DMS 273 treated with DMSO at 0.1 percent for 48 hours (cell line): Measurements from ENCODE around the gene KIAA1755.

Experiments
- DNase-seq: peaks from one replicate; lab custom pipeline; 2025; lab: John Stamatoyannopoulos, UW

KIAA1755 gene, protein sequence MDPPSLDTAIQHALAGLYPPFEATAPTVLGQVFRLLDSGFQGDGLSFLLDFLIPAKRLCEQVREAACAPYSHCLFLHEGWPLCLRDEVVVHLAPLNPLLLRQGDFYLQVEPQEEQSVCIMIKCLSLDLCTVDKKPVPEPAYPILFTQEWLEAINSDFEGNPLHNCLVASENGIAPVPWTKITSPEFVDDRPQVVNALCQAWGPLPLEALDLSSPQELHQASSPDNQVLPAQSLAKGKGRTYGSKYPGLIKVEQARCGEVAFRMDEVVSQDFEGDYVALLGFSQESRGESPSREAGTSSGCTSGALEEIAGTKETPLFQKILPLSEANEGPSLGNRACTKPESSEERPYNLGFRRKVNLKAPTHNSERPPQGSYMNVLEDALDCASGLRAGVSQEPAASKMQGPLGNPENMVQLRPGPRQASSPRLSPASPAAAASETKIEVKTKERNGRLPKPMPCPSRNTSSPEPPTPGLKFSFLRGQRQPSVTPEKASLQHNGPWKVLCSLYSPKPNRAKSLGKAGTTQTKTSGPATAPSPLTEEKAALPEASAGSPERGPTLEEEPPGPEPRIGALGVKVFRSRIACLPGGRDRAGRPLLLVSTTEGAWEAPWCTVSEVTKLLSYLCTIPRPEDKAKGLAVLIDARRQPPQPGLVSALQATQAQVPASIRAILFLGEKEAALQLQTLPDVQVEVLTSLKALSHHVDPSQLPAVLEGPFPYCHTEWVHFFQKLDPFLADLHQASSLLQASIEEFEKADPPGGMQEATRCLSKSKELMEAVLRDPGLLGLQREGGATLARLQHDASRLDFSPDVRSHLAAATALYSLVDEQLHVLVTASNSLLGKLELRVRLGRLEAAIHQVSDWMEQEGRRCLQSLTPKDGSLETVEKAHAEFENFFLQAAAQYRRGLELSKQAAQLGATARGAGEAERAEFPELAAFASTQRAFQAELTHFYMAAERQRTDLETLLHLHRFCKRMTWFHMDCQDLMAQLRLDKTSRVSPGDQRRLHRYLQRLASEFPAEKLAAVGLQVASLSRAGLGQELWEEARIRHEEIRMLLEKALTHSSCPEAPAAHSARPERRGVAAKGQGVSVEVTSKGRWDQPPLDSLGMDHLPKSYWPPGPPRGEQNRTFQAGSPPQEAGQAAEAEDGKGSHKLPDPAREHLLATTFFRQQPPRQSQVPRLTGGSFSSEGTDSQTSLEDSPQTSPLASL

DNA sequence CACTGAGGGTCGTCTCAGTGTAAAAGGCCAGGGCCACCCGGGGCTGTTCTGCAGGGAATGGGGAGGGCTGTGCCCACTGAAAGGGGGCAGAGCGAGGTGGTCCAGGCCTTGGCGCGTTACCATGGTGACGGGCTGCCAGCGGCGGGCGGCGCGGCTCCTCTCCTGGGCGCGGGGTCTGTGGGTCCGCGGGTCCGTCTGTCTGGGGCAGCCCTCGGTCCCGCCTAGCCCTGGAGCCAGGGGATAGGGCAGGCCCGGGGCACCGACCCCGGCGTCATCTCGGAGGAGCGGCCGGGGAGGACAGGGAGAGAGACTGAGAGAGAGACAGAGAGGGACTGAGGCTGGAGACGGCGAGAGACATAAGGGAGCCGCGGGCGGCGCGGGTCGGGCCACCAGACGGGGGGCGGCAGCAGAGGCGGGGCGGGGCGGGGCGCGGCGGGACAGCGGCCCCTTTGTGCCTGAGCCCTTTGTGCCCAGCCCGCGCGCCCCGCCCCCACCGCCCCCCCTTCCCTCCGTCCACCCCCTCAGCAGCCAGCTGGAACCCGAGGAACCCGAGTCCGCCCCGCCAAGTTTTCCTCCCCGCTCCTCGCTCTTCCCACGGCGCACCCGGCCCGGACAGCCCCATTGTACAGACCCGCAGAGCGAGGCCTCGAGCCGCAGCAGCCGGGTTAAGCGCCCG, at the start of gene KIAA1755:
Gene KIAA1755, minus strand, starts transcription at position 358 of the 676 bp plus-strand sequence. Its CDS starts 235 bp downstream, at position 123.
- no peak for DNase-seq

DNA sequence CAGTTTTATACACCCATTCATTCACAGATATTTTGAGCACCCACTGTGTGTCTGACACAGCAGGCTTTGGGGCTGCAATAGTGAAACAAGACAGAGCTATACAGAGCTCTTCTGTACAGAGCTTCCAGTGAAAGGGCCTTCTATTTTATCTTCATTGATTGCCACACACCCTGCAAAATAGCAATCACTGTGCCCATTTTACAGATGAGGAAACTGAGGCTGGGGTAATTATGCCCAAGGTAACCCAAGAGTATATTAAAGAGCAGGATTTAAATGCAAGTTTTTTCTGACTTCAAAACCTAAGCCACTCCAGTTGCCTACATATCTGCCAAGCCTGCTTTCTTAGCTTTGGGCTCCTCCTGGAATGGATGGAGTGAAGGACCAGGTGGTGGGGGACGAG, 47.9 kb upstream of the KIAA1755 start:
- no peak for DNase-seq

DNA sequence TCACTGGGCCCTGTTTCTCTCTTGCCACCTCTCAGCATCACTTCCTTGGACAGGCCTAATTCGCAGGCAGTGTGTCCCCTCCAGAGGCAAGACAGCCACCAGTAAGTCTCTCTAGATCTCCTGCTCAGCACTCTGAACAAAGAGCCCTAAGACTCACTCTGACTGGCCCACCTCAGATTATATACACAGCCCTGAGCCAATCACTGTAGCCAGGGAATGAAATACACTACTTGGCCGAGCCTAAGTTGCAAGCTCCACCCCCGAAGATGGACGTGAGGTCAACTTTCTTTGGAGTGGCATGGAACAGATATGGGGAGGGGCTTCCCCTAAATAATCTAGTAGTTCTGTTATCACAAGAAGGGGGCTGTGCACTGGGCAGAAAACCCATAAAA, 47.5 kb upstream of the KIAA1755 start:
- DNase-seq: no peak

DNA sequence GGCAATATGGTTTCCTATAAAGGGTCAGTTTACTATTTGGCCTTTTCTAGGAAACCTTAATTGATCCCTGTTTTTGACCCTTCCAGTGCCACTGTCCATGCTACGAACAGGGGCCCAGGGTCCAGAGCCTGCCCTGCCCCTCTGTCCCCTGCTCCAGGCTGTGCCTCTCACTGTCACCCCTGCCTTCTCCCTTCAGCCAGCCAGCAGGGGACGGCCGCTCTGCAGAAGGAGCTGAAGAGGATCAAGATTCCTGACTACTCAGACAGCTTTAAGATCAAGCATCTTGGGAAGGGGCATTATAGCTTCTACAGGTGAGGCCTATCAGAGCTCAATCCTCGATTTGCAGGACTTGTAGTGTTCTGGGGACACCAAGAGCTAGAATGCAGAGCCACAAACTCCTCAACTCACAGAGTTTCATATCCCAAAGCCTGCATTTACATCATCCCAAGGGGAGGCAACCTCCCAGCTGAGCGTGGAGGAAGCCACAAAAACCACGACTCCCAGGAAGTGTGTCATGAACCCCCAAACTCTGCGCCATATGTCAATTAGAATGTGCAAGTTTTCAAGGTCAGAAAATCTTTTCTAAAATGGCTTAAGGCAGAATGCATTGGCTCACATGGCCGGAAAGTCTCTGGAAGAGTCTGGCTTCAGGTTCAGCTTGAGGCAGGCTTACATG, 47.0 kb upstream of the KIAA1755 start:
- no peak for DNase-seq

DNA sequence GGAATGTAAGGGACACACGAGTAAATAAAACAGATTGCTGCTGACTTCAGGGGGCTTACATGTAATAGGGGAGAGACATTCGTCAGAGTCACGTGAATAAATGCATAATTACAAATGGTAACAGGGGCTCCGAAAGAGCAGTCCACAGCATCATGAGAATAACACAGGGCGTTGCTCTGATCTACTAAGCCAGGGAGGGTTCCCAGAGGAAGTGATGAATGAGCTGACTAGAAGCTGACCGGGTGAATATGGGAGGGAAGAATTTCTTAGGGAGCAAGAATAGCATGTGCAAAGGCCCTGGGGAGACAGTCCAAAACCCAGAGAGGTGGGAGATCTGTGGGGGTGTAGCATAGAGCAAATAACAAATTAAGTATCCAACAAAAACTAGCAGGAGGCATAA, 45.8 kb upstream of the KIAA1755 start:
- DNase-seq: no peak

DNA sequence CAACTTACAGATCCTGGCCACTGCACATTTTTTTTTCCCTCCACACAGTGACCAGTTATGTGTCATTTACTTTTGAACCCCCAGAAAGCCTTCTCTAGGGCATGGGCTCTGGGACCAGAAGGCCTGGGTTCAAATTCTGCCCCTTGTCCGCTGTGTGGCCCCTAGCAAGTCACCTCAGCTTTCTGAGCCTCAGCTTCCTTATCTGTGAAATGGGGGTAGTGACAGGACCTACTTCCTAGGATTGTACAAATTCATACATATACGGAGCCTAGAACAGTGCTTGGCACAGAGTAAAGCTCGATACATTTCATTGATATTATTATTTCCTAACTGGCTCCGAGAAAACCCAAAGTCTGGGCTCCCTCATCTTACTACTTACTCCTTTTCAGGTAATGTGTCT, 45.0 kb upstream of the KIAA1755 start:
- no peak for DNase-seq

DNA sequence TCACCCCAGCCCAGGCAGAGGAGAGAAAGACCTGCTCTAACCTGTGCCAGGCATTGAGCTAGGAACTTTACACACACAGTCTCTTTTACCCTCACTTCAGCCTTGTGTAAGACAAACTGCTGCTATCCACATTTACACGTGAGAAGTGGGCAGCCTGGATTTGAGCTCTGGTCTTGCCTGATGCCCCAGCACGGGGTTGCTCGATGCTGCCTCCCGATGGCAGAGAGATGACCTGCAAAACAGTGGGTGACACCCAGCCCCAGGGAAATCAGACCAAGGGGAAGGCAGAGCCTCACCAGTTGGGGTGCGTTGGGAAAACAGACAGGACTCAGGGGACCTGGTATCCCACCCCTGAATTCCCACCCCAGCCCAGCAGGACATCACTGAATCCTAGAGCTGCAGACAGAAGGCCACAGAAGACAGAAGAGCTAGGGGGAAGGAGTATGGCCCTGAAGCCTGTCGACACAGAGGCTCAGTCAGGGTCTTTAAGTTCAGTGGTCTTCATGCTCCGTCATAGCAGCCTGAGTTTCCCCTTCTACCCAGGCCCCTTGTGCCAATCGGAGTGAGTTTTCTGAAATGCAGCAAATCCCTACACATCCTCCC, 44.4 kb upstream of the KIAA1755 start:
- DNase-seq: no peak

DNA sequence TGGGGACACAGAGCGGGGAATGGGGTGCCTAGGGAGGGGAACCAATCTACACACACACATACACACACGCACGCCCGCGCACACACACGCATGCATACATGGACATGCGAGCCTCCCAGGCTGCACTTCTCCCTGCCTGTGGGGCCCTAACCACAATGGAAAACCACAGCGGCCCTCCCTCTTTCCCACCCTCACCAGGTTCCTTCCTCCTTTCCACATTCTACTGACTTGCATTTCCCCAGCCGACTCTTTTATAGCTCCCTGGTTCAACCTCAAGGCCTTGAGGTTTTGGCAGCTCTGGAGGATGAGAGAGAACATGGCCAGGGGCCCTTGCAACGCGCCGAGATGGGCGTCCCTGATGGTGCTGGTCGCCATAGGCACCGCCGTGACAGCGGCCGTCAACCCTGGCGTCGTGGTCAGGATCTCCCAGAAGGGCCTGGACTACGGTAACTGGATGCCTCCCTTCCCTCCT, 43.4 kb upstream of the KIAA1755 start, which contains the start of gene BPI:
Gene BPI, plus strand, starts transcription at position 249 of the 472 bp plus-strand sequence. Its CDS starts 68 bp downstream, at position 317.
- no peak for DNase-seq

DNA sequence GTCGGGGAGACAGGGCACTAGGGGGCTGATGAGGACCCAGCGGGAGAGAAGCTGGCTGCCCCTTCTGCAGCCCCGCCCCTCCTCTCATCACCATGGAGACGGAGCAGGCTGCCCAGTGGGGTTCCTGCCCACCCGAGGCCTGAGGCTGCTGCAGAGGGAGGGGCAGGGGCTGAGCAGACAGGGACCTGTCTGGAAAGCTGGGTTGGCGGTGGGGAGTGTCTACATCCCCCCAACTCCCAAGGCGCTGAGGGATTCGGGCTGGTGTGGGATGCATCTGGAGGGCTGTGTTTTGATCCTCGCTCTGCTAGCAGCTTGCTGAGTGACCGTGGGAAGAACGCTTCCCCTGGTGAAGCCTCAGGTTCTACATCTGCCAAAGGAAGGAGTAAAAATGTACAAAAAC, 42.3 kb upstream of the KIAA1755 start:
- DNase-seq: no peak

DNA sequence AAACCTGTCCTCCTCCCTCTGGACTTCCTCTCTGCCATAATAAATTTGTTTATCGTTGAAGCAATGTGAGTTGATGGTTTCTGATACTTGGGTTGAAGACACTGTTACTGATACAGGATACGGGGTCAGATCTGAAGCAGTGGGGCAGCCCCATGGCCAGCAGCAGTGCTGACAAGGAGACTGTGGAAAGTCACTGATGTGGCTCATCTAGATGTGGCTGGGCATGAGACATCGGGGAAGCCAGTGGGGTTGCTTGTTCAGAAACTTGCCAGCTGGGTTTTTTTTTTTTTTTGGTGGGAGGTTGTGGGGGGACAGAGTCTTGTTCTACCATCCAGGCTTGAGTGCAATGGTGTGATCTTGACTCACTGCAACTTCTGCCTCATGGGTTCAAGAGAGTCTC, 40.8 kb upstream of the KIAA1755 start:
- DNase-seq: no peak

DNA sequence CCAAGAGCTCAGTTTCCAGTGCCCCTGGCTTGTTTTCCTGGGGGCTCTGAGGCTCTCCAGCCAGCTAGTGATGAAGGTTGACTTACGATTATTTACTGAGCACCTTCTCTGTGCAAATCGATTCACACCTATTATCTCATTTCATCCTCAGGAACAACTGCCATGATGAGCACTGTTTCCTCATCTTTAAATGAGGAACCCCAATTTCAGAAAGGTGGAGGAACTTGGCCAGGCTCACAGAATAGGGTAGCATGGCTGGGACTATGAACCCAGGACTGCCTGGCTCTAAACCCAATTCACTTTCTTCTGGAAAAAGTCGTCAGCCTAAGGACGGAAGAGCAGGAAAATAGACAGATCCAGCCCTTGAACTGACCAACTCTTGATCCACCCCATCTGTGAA, 39.9 kb upstream of the KIAA1755 start:
- DNase-seq: no peak

DNA sequence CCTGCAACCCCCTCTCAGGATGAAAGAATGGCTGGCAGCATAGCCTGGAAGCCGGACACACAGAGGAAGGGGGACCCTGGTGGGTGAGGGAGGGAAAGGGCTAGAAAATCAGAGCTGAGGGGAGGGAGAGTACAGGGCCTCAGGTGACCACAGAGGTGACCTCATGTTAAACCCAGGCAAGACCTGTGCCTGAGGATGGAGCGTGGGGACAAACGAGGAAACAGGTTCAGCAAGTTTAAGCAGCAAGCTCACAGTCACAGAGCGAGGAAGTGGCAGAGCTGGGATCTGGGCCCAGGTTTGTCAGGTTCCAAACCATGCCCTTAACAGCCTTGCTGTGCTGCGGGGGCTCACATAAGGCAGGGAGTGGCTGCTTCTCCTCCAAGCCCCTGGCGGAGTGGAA, 39.4 kb upstream of the KIAA1755 start:
- no peak for DNase-seq

DNA sequence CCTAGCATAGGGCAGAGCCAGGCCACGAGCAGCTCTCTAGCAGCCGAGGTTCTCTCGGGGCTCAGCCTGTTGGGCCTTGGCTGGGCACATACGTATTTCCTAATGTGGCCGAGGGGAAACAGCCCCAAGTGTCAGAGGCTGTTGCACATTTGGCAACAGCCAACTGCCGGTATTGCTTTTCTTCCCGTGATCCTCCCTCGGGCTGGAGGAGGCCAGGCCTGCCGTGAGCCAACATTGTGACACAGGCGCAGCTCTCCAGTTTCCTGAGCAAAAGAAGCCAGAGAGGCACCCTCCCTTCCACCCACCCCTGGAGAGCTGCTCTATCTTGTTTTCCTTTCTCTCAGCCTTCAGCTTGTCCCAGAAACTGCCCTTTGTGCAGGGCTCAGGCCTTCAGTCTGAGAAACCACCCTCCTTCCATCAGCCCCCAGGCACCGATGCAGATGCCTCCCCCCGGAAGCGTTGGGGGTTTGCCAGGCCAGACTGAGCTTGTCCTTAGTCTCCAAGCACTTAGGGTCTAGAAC, 38.3 kb upstream of the KIAA1755 start:
- DNase-seq: no peak

DNA sequence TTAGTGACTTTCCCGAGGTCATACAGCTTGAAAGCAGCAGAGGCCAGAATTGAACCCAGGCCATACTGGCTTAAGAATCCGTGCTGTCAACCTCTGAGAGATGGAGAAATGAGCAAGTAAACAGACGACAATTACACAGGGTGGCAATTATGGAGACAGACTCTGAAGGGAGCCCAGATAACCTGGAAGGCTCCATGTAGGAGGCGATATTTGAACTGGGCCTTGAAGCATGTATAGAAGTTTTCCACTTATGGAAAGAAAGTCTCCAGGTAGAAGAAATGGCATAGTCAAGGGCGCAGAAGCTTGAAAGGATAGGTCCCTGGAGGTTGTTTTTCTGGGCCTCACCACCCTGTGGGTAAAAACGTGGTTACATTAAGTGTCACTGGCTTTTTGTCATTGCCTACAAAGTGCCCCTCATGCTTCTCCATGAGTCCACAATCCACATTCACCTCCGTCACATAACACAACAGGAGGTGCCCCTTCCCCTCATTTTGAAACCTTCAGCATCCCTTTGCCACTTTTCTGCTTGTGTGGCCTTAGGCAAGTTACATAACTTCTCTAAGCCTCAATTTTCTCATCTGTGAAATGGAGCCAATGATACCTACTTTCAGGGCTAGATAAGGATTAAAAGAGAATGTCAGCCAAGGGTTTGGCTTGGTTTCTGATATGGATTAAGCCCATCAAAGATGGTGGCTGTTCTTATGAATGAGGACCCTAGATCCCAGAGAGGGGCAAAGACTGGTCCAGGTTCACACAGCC, 37.6 kb upstream of the KIAA1755 start:
- DNase-seq: no peak

DNA sequence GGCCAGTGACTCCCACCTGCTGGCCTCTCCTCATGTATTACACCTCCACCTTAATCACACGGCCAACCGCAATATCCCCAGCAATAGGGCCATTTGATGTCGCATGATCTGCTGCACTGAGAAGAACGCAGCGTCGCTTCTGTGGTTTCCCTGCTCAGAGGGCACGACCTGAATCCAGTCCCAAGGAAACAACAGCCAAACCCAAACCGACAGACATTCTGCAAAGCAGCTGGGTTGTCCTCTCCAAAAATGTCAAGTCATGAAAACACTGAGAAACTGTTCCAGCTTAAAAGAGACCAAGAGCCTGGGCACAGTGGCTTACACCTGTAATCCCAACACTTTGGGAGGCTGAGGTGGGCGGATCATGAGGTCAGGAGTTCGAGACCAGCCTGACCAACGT, 35.9 kb upstream of the KIAA1755 start:
- DNase-seq: no peak

DNA sequence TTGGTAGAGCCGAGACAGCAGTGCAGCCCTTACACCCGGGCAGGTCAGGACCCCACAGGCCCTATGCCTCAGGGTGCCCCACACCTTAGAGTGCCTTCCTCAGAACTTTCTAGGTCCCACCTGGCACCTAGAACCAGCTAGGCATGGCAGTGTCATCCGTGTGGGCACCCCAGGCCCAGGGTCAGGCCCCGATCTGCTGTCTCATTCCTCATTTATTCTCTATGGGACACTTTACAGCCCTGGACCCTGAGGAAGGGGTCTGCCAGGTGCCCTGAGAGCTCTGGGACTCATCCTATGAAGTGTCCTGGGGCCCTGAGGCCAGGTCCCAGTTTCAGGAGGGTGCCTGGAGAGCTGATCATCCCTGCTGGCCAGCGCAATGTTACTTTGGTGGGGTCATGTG, 35.3 kb upstream of the KIAA1755 start:
- no peak for DNase-seq

DNA sequence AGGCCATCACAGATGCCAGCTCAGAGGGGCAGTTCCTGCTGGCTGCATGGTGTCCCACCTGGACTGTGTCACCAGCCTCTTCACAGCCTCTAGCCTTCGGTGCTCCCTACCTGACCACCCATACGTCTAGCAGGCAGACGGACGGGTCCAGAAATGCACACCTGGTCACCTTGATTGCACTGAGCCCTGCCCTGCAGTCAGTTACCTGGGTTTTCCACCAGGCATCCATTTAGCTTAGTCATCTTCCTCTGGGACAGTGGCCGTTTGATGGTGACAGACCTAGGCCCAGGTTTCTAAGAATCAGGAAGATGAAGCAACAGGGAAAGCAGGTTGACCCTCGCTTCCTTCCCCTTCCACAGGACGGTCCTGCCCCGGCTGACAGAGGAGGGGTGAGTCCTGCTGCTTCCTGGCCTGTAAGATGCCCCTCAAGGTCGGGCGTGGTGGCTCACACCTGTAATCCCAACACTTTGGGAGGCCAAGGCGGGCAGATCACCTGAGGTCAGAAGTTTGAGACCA, 33.6 kb upstream of the KIAA1755 start:
- no peak for DNase-seq

DNA sequence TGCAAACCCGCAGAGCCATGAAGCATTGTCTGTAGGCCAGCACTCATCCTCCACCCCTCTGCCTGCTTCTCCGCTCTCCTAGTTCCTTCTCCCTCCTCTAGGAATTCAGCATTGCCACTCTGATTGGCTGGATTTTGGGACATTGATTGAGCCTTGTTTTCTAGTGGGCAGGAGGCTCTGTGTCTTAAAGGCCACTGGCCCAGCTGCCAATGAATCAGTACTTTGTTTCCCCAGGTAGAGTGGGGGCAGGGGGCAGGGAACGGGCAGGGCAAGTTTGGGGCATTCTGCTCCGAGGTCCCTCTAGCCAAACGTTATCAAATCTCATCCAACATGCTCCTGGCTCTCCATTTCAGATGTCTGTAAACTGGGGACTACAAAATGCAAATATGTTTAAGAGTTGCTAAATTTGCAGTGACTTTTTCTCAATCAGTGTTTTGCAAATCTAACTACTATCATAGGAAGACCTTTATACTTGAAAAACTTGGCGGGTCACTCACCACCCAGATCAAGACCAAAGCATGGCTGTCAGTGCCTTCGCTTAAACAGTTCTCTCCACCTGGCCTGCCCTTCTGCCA, 33.0 kb upstream of the KIAA1755 start:
- DNase-seq: no peak

DNA sequence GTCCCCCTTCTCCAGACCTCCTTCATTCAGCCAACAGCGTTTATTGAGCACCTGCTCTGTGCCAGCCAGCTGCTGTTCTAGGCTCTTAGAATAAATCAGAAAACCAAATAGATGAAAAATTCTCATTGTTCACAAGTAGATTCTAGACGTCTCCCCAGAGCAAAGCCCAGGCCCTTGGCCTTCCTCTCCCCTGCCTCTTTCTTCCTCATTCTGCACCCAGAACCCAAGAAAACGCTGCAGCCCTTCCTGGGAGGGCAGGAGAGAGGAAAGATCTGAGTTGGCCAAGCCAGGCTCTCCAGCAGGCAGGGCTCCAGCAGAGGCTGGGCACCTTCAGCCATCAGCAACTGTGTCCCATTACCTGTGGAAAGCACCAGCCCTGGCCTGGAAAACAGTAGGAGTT, 31.4 kb upstream of the KIAA1755 start:
- no peak for DNase-seq
